HG03097 (cell line): ENCODE measurements around the gene ETS1.

Experiments used
- ATAC-seq: cut with Tn5 transposase; IDR thresholded peaks from one replicate; pipeline ENCODE4 v1.9.1; 2021; ENCODE audit not compliant: unreplicated experiment, low FRiP score

The ETS1 gene

DNA sequence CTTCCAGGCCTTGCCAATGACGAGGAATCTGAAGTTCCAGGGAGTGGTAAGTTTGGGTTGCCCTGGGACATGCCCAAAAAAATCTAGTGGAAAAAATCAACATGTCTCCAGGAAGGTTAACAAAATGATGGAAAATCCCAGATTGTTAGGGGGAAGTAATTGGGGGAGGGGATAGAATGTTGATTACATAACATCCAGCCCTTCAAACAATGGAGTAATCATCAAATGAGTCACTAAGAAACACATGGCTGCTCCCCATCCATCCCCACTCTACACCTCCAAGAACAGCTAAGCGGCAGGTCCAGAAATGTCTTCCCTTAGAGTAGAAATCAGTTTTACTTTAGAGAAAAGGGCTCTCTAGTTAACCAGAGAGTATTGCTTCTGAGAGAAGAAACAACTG is 94.9 kb downstream of the ETS1 start:
- ATAC-seq: no peak

DNA sequence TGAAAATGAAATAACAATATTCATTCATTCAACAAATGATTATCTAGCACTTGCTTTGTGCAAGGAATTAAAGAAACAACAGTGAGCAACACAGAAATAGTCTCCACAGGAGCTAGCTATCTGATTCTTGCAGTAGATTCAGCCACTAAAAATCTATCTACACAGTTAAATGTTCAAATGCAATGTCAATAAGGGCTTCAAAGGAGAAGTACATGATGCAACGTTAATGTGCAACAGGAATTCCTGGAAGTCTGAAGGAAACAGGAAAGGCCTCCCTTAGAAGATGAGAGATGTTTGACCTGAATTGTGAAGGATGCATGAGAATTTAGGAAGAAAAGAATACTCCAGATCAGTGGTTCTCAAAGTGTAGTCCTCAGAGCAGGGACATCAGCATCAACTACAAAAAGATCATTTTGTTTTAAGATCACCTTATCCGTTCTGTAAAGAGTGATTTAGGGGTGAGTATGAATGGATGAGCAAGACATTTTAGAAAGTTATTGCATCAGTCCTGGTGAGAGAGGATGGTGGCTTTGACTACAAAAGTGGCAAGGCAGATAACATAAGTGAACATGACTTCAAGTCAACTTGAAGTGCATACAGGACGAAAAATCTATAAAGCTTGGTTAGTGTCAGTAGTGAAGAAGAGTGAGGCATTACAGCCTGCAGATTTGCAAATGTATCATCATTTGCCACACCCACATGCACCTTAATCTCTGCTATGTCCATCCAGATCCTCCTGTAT is 96.0 kb downstream of the ETS1 start:
- no peak for ATAC-seq

DNA sequence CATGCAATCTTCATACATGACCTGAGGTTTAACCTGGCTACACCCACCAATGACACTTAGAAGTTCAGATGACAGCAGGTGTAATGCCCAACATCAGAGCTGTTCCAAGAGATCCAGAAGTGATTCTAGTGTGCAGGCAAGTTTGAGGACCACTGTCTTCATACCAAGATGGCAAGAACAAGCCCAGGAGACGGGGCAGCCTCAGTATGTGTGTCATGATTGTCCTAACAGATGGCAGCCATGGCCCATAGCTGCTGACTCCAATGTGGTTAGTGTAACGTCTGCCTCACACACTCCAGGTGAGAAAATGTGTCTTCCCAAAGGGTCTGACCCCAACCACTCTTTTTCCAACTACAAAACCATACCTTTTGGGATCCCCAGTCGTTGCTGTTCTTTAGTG is 97.3 kb downstream of the ETS1 start:
- ATAC-seq: no peak

DNA sequence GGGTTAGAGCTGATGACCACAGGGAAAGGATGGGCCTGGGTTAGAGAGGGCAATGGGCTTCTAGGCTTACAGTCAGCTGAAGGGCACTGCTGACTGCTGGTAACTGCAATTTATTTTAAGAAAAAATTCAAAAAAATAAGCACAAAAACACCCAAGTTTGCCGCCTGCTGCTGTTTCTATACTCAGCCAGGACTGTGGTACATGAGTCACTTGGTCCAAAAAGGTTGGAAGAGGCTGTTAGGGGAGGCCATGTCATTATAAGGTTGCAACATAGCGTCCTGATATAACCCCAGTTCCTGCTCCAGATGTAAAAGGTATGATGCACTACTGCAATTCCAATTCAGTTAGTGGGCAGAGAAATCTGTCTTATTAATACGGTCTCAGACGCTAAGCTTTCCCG is 98.9 kb downstream of the ETS1 start:
- ATAC-seq: no peak

DNA sequence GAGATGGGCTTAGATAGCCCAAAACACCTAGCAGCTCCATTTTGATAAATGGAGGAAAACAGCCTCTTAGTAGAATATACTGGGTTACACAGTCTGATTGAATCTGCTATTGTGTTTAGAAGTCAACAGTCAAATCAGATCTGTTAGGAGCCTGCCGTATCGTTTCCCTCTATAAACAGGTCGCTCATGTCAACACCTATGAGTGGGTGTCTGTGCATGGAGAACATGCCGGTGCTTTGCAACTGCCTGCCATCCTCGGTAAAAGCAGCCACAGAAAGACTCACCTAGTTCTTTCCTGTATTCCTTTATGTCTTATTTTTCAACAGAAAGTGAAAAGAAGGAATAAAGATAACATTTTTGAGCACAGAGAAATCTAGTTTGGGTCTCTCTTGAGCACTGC is 99.4 kb downstream of the ETS1 start:
- ATAC-seq: no peak

DNA sequence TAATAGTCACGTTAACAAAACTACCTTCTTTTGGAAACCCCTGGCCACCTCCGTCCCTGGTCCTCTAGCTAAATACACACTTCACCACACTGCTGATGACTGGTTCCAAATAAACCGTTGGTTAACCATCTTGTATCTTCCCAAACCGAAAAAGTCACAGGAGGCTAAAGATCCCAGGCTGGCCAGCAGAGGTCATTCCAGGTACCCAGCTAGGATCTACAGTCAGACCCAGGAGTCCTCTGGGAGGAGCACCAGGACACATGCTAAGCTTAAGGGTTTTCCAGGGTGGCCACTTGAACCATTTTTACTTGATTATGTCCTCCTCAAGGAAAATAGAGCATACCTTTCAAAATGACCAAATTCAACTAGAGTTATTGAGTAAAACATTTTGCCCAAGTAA is 103.2 kb downstream of the ETS1 start:
- no peak for ATAC-seq

DNA sequence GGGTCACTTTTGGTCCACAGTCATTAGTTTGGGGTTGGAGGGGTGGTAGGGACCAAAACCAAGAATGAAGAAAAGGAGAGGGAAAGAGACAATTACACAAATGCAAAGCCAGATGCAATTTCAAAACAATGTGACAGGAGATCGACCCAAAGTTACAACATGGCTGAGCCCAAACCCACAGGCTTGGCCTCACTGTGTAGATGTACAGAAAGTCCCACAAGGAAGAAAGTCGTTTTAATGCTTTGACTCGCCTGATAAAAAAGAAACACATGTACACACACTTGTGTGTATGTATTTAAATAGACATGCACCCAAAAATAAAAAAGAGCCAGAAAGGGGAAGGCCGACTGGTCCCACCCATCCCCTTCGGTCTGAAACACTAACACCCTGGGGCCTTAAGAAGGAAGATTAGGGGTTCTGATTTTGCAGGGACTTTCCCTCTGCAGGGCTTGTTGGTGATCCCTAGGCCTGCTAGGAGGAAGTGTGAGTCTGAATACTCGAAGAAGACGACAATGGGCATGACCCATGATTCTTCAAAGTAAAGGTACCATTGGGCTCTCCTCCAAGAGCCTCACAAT is 104.1 kb downstream of the ETS1 start:
- no peak for ATAC-seq

DNA sequence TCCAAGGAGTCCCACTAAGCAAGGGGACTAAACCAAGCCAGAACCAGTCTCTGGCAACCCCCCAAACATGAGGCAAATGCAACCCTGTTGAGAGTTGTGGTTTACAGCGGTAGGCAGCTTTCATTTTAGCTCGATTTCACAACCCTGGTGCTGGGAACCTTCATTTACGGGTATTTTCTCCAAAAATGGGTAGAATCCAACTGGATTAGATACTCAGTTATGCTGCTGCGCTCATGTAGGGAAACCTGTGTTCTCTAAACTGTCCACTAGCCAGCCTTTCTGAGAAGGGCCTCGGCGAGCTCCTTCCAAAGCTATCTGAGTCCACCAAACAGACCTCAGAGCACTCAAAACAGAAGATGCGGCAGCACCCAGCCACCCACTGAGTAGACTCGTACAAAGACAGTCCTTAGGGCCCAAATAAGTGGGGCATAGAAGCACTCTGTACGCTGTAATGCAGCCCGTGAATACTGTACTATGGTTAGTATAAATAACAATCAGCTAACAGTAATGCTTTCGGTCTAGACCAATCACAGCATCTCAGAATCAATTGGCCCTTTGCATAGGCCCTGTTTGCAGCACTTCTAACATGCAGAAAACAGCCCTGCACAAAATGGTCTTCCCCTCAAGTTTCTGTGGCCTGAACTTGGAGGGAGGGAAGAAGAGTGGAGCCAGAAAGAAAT is 104.7 kb downstream of the ETS1 start:
- ATAC-seq: no peak

DNA sequence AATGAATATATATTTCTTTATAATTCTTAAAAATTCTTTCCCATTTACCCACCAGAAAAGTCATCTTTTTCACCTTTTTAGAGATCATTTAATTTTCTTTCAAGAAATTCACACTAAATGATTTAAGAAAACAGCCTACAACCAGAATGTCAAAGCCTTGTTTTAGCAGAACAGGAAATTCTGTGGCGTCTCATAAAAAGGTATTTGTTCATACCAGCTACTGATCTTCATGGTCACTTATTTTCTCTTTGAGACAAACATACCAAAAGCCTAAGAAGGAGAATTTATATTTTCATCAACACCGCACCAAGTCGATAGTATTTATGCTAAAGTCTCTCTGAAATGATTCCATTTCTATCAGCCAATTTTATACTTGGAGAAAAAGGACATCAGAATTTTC is 105.3 kb downstream of the ETS1 start:
- no peak for ATAC-seq

DNA sequence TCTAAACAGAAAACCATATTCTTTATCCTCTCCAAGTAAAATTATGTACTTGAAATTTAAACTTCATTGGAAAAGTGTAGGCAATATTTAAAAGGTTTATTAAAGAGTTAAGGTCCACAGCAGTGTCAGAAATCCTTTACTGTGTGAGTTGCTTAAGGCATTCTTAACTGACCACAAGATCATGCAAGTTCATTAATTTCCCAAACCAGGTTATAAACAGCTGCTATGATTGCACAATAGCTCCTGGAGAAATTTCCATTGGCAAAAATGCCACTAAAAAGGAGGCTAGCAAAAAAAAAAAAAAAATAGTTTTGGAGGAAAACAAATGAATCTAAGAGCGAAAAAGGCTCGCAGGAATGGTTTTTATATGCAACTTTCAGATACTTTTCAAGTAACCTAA is 106.2 kb downstream of the ETS1 start:
- ATAC-seq: no peak

DNA sequence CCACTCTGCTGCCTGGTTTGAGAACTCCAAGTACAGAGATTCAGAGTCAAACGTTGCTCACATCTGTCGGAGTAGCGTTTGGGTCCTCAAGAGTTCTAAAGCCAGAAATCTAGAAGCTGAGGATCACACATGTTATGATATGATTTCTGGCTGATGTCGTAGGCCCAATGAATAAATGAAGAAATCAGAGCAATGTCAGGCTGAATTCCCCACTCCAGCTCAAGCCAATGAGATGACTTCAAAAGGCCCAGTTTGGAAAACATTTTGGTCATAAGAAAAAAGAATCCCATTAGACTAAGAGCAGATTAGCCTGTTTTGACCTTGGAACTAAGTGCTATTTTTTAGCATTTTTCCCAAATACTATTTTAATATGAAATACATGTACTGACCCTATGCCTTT is 106.7 kb downstream of the ETS1 start:
- ATAC-seq: no peak

DNA sequence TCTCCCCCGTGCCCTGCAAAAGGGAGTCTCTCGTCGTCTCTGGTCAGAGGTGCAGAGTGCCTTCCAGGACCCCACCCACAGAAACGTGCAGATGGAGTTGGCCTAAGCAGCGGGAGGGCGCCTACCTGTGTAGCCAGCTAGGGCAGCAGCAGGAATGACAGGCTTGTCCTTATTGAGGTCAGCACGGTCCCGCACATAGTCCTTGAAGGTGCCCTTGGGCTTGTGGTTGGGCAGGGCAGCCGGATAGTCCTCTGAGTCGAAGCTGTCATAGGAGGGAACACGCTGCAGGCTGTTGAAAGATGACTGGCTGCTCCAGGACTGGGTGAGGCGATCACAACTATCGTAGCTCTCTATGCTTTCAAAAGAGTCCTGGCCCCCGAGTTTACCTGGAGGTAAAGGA is 107.3 kb downstream of the ETS1 start:
- no peak for ATAC-seq

DNA sequence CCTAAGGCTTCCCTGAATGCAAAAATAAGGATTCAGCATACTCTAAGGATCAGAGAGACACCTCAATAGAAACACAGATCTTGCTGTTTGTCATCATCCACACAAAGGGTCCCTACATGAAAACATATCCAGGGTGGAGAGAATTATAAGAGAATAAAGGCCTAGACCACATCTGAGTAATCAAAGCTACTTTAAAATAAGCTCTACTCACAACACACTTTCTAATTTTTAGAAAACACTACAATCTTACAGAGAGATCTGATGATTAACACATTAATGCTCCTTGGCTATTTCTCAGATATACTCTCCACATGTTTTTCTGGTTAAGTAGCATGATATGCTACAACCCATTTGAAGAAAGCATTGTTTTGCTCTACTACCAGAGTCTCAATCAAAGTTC is 108.2 kb downstream of the ETS1 start:
- ATAC-seq: no peak

DNA sequence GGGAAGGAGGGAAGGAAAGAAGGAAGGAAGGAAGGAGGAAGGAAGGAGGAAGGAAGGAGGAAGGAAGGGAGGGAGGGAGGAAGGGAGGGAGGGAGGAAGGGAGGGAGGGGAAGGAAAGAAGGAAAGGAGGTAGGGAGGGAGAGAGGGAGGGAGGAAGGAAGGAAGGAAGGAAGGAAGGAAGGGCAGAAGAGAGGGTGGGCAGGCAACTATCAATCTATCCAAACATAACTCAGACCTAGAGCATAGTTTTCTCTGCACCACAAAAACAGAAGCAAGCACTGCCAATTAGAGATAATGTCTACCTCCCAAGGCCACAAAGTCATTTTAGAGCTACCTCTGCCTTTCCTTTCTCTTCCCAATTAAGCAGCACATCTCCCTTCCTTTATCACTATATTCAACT is 109.1 kb downstream of the ETS1 start:
- no peak for ATAC-seq

DNA sequence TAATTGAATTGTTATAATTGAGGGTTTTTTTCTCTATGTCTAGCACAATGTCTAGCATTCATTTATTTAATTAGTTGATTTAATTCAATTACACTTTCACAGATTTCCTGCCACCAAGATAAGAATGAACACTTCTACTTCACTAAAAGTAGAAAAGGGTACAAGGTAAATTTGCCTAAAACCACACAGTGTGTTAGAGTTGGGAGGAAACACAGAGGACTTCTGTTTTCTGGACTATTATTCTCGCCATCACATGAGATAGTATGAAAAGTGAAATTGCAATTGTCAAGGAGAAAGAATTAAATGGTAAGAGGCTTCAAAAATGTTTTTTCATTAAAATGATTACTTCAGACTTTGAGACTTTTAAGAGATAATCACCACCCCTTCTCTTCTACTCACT is 109.5 kb downstream of the ETS1 start:
- no peak for ATAC-seq

DNA sequence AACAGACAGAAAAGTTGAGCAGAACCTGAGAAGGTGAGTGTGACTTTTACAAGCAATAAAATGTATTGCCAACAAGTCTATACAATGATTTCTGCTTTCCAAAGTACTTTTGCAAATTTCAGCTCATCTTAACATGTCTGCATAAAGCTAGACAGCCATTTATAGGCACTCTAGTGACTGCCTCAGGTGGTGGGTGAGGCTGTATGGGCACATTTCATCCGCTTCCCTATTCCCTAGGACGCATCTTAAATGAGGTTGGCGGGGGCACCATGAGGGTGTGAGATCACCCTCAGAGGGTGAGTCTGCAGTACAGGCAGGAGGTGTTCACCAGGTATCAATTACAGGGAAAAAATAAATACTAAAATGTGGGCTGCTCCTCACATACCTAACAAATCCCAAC is 110.1 kb downstream of the ETS1 start:
- ATAC-seq: no peak

DNA sequence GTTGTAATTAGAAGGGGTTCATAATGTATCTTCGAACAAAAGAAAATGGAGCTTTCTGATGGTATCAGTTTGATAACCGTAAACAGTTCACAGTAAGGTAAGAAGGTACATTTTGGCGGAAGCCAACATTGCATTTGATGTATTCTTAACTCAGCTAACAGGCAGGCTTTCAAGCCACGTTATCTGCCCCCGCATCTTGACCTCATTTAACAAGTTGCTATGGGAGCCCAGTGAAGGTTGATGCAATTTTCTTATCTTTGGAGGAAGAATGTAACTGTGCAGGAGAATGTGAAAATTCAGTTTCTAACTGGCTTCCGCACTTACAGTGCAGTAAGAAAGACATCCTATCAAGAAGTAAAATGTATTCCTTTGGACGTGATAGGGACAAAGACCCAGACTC is 110.6 kb downstream of the ETS1 start:
- ATAC-seq: no peak

DNA sequence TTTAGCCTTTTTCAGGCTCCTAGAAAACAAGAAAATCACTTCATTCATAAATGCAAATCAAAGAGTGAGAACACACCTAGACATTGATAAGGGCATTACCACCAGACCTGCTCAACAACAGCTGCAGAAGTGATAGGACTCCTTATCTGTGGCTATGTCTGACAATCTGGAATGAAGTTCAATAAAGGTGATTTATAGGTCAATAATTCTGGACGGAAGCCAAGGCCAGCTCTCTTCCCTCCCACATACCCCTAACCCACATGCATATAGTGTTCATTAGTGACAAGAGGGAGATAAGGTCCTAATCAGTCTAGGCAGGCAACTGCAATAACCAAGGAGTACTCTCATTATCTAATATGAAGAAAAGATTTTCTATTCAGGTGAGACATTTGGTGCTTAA is 111.3 kb downstream of the ETS1 start:
- ATAC-seq: no peak

DNA sequence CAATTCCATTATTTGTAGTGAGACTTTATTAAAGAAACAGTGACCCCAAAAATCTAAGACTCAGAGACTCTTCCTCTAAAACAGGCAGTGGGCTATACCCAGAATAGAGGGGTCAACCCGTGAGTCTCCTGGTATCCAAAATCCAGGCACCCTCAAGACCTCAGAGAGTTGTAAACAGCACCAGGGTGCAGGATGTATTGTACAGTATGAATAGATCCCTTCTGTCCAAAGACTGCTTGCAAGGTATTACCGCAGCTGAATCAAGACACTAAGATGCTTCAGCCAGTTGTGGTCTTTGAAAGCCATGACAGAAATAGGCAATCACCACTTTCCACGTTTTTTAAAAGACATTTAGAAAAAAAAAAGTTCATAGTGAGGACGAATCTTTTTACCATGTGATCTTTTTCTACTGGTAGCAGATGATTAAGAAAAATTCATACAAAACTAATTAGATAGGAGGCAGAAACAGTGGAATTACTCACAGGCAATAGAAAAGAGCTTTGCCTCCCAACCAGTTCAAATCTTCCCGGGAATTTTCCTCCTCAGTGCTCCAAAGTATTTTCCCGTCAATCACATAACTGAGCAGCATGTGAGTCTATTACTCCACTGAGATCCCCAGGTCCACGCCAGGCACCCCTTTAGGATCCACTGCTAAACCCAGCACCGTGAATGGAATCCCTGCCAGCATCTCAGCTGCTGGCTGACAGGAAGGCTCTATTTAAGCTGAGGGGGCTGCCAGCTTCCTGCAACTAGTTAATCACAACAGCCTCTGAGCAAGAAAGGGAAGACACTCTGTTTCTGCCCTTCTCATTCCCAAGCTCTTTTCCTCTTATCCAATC is 113.1 kb downstream of the ETS1 start:
- no peak for ATAC-seq

DNA sequence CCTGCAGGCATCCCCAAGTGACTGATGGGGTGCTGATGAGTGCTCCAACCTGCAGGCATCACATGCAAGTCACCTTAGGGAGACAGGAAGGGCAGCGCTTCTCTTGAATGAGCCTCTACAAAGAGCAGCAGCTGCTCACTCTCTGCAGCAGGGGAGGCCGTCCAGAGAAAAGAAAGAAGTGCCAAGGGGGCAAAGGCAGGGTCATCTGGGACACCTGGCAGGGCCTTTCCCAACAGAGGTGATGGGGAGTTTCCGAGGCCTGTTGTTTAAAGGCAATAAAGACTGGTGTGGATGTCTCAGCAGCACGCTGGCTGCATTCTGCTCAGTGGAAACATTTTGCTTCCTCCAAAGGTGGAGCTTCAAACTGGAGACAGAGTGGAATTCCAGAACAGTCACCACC is 113.7 kb downstream of the ETS1 start:
- no peak for ATAC-seq
